RKO (cell line): ENCODE measurements around the gene GNAS.
"Not testable (repeated sequence)": the region's sequence is repeated elsewhere in the genome, so short reads cannot be mapped to it uniquely, and the experiment has no call there.

Experiments
- DNase-seq: peaks from one replicate; pipeline ENCODE4 v3.0.0-alpha.2; 2016; ENCODE audit warnings: low spot score

Gene GNAS

GRCh38 chr20:58852543-58853271 lies at the start of gene GNAS:
TSS of gene GNAS (plus strand) at chr20:58852716.
- no peak for DNase-seq

GRCh38 chr20:58803533-58803932 lies 49.0 kb upstream of the GNAS start:
- DNase-seq, result no peak

GRCh38 chr20:58807801-58808200 lies 44.7 kb upstream of the GNAS start:
- DNase-seq, result no peak

DNA sequence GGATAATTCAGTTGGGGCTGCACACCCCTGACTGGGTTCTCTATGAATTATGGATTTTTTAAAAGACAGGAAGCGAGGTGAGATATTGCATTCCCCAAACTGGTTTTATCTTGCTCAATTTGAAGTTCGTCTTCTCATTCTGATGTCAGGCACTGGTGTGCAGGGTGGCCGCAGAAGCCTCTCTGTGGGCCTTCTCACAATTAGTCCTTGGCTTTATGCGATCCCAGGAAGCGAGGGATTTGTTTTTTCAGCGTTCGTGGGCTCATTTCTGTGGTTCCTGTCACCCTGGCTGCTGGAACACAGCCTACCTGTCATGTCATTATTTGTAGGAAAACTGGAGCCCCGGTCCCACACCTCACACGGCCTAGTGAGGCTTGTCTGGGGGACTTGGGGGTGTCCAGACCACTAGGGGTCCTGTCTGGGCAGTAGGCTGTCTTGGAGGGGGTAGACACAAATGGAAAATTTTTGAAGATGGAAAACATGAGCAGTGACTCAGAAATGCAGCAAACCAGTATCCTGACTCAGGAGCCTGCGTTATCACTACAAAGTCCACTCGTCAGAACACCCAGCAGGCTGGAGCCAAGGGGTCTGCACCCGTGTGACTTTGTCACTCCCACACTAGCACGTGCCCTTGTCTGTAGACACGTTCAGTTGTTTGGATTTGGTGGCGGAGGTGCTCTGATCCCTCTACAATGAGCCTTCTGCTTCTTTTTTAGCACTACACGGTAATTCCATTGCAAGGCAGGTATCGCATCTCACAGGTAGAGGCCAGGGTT lies 44.1 kb upstream of the GNAS start:
- DNase-seq, result no peak

GRCh38 chr20:58810116-58810878 lies 42.2 kb upstream of the GNAS start:
- DNase-seq, result no peak

DNA sequence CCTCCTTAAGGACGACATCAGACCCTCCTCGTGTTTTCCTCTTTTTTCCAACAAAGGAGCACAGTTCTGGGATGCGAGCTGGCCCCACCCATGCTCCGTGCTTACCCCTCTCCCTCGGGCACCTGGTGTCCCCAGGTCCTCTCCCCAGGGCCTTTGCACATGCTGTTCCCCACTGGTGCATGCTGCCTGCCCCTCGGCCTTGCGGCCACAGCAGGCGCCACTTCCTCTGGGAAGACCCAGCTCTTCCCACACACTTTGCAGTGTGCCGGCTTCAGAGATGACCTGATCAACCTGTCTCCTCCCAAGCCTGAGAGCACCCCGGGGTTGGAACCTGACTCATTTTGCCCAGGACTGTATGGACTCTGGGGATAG lies 41.7 kb upstream of the GNAS start:
- no peak for DNase-seq

DNA sequence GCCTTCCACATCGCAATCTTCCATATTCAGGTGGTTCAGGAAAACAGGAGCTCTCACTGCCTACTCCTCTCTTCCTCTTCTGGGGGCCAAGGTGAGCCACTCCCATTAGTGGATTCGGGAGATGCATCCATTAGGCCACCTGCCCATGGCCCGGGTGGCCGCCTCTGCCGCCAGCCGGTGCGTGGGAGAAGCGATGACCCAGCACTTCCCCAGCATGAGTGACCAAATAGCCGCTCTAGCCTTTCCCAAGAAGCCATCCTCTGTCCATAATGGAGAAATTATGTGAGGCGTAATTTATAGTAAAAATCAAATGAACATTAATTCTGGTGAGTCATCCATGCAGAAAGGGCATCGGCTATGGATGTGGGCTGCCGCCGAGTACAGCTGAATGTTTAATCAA lies 41.2 kb upstream of the GNAS start:
- DNase-seq, result no peak

DNA sequence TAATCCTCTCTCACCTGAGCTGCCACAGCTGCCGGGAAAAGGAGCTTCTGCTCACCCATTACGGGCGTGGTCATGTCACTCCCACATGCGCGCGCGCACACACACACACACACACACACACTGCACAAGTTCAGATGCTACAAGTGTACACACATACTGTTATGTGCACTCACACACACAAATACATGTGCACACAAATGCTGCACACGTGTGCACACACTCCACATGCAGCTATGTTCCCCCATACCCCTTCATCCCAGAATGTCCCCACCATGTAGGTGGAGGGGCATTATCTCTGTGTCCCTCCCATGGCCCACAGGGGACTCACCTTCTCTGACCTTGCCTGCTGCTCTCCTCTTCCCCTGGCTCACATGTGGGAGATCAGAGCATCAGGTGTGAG lies 39.1 kb upstream of the GNAS start:
- no peak for DNase-seq

GRCh38 chr20:58815448-58815847 lies 37.1 kb upstream of the GNAS start:
- DNase-seq, result no peak

GRCh38 chr20:58816051-58816450 lies 36.5 kb upstream of the GNAS start:
- DNase-seq, result no peak

- DNase-seq, result no peak
Measured at GRCh38 chr20:58816957-58817651, 35.4 kb upstream of the GNAS start.

GRCh38 chr20:58817748-58818147 lies 34.8 kb upstream of the GNAS start:
- DNase-seq, result no peak

DNA sequence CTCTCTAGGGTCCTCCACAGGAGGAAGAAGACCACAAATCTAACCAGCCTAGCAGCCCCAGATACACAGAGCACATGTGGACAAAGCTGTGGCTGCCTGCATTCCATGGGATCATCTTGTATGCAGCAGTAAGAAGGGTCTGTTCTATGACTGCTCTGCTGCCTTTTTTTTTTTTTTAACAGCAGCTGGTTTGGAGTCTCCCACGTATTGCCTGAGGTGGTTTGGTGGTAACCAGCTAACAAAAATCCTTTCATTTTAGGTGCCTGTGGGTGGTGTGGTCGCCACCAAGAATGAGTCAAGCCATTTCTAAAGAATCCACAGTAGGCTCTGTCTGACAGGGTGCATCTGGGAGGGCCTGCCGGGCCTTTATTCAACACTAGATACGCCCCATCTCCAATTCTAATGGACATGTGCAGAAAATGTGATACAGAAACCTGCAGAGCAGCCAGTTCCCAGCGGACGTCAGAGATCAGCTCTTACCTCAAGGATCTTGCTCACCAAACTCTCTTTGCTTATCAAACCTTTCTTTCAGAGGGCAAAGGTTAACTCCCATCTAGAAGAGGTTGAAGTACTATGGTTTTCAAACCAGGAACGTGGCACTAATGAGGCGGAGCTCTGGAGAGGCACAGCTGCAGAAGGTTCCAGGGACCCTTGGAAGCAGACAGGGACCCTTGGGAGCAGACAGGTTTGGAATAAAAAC lies 33.8 kb upstream of the GNAS start:
- DNase-seq, result no peak

- DNase-seq, result no peak
Measured at GRCh38 chr20:58819921-58820320, 32.6 kb upstream of the GNAS start.

DNA sequence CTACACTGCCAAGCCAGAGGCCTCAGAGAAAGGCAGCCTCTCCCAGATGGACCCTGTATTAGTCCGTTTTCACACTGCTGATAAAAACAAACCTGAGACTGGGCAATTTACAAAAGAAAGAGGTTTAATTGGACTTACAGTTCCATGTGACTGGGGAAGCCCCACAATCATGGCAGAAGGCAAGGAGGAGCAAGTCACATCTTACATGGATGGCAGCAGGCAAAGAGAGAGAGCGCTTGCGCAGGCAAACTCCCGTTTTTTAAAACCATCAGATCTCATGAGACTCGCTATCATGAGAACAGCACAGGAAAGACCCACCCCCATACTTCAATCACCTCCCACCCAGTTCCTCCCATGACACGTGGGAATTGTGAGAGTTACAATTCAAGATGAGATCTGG lies 32.0 kb upstream of the GNAS start:
- not testable (repeated sequence) for DNase-seq

DNA sequence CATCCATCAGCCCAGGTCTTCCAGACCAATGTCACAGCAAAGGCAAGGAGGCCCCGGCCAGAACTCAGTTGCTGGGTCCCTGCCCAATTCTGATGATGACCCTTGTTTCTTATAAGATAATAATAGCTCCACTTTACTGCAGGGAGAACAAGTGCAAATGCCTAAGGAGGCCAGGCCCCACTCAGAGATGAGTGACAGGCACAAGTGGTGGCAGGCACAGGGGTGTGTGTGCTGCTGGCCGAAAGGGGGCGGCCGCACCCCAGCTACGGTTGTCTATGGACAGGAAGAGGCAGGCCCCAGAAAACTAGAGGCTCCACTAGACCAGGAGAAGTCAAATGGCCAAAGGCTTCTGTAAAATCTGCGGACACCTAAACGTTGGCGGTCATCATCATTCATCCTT lies 30.4 kb upstream of the GNAS start:
- no peak for DNase-seq

DNA sequence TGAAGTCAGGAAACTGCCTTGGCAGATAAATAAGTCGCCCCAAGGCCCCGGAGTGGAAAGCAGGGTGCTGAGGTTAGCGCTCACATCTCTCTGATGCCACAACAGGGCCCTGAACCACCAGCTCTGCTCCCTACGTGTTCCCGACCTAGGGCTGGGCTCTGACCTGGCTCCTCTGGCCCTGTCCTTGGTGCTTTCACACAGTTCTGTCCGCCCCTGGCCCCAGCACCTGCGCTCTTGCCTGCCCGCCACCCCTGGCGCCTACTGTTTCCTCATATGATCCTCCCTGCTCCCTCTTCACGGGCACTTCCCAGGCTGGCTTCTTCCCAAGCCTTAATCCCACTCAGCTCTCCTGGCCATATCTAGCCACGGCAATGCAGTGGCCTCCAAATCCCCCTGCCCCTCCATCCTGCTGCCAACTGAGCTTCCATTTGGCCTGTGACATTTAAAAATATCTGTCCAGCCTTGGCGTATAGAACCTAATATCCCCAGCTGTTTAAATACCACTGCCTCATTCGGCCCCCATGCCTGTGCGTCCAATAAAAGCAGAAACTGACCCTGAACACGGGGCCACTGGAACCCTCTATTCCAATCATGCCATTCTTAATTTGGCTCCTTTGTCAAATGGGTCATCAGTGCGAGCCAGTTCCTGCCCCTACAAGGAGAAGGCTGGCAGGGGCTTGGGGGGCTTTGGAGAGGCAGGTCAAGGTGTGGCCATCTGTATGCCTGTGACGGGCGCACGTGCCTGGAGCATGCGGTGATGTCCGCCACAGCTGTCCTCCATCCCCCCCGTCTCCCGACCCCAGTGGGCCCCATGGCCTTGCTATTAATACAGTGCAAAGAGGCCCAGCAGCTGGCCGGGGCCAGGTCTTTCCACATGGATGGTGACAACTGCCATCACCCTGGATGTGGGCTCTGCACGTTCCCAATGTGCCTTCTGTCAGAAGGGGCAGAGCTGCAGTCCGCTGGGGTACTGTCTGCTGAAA lies 29.5 kb upstream of the GNAS start:
- DNase-seq, result no peak

DNA sequence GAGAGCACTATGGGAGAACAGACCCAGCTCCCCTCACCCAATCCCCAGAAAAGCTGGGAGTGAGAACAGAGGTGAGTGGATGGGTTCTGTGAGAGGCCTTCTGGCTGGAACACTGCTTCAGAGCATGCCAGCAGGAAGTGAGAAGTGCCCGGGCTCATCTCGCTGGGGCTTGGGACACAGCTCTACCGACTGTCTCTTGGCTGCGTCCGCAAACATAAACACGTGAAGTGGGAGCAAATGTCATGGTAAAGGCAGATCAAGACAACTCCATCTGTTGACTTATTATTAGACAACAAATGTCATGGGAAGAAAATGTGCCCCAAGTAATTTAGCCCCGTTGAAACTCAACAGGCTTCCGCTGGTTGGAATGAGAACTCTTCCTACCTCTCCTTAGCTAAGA lies 27.7 kb upstream of the GNAS start:
- DNase-seq, result no peak

- DNase-seq, result no peak
Measured at GRCh38 chr20:58825450-58825849, 27.1 kb upstream of the GNAS start.

DNA sequence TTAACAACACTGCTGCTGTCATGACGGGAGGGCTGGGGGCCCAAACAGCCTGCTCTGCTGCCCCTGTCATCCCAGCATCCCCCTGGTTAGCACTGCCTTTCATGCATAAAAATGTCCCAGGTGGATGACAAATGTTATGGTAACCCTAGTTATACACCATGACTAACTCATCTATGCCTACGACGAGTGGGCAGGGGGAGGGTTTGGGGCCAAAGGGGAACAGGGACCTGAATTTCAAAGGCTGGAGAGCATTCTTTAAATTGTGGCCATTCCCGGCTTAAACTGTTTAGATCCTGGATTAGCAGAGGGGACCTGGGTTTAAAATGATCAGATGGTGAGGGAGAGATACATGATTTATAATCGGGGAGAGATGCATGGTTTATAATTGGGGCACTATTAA lies 26.2 kb upstream of the GNAS start:
- no peak for DNase-seq

GRCh38 chr20:58828136-58828535 lies 24.4 kb upstream of the GNAS start:
- DNase-seq, result no peak
